ENCODE data around the gene DNAH17. TPM values are rescaled to one million over a fixed set of nuclear protein-coding genes. Genes with fewer than 3 reads are reported as not detected.

DNAH17 gene
- total and polyA plus RNA-seq, 4 donors, result 0.61 to 4.8 (median 2.7) TPM

DNA sequence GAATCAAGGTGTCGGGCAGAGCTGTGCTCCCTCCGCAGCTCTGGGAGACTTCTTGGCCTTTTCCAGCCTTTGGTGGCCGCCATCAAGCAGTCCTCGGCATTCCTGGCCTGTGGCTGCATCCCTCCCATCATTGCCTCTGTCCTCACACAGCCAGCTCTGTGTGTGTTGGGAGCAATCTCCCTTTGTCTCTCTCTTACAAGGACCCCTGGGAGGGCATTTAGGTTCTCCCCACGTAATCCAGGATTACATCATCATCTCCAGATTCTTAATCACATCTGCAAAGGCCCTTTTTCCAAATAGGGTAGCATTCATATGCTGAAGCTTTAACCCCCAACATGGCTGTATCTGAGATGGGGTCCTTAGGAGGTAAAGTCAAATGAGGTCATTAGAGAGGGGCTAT, 4.1 kb upstream of the DNAH17 start:
- no peak for DNase-seq (ENCODE audit: low read depth in 4 of 6, low spot score in 6 of 6)
- Histone ChIP-seq H3K36me3 (ENCODE audit: control insufficient read depth, insufficient read depth, low read length) (no peaks in the 10 kb centered on the region), H3K9me3 (ENCODE audit: control insufficient read depth, insufficient read depth, low read length) (no peaks in the 10 kb centered on the region), H3K27ac (ENCODE audit: low read depth, low read length) (no peak overlapping the region), H3K27me3 (ENCODE audit: control insufficient read depth, insufficient read depth, low read length) (no peaks in the 10 kb centered on the region), H3K4me3 (ENCODE audit: low read depth, low read length) (no peak overlapping the region), H3K4me1 (ENCODE audit: control insufficient read depth, insufficient read depth, low read length) (no peaks in the 10 kb centered on the region)
- WGBS (ENCODE audit: insufficient coverage), result 100% methylated on average over 2 of the region's 5 CpGs

DNA sequence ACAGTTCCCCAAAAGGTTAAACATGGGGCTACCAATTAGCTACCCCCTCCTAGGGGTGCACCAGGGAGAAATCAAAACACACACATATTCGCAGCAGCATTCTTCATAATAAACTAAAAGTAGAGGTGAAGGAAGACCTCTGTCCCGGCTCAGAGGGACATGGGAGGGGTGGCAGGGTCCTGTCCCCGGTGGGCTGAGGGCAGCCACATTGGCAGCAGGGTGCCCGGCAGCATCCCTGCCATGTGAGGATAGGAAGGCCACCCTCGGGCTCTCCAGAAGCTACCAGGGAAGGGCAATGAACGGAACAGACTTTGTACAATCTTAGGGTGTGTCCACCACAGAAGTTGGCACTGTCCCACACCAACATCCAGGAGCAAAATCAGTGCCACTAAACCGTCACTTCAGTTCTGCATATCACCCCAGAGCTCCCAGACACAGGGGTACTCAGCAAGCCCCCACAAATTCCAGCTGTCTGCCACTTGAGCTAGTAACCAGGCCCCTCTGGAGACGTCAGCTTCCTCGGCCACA, 3.1 kb upstream of the DNAH17 start:
- H3K9me3 ChIP-seq (ENCODE audit: control insufficient read depth, insufficient read depth, low read length), result no peaks in the 10 kb centered on the region
- H3K36me3 ChIP-seq (ENCODE audit: control insufficient read depth, insufficient read depth, low read length), result no peaks in the 10 kb centered on the region
- H3K4me1 ChIP-seq (ENCODE audit: control insufficient read depth, insufficient read depth, low read length), result no peaks in the 10 kb centered on the region
- WGBS (ENCODE audit: insufficient coverage), result 92% methylated on average over 8 of the region's 9 CpGs
- H3K27ac ChIP-seq (ENCODE audit: low read depth, low read length), result no peak overlapping the region
- H3K27me3 ChIP-seq (ENCODE audit: control insufficient read depth, insufficient read depth, low read length), result no peaks in the 10 kb centered on the region
- no peak for DNase-seq (ENCODE audit: low read depth in 4 of 6, low spot score in 6 of 6)
- H3K4me3 ChIP-seq (ENCODE audit: low read depth, low read length), result no peak overlapping the region

DNA sequence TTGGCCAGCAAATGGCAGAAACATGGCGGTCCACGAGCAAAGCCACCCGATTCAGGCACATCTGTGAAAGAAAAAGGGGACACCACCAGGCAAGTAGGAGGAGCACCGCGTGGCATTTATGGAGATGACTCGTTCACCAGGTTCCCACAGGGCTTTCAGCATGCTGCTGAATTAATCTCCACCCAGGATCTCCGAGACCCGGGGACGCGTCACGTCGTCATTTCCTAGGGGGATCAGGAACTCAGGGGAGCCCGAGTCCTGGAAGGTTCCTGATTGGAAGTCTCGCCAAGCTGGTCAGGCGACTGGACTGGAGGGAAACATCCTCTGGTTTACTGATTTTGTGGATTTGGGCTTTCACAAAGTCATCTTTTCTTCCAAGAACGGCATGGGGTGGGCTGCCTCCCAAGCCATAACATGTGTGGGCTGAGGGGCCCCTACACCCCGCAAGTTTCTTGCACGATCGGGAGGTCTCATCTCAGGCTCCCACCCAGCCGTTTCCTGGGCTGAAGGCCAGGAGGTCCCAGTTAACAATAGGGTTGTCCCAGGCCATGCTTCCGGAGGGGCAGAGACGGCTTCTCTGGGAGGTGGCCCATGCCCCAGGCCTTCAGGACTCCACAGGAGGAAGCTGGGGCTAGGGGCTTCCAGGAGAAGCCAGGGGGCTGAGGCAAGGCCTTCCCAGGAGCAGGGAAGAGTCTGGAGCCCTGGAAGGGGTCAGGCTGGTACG, 645 bp downstream of the DNAH17 start:
- Histone ChIP-seq H3K27ac (ENCODE audit: low read depth, low read length) (no peak overlapping the region), H3K36me3 (ENCODE audit: control insufficient read depth, insufficient read depth, low read length) (no peaks in the 10 kb centered on the region), H3K9me3 (ENCODE audit: control insufficient read depth, insufficient read depth, low read length) (no peaks in the 10 kb centered on the region), H3K4me3 (ENCODE audit: low read depth, low read length) (no peak overlapping the region), H3K27me3 (ENCODE audit: control insufficient read depth, insufficient read depth, low read length) (no peaks in the 10 kb centered on the region), H3K4me1 (ENCODE audit: control insufficient read depth, insufficient read depth, low read length) (no peaks in the 10 kb centered on the region)
- DNase-seq (ENCODE audit: low read depth in 4 of 6, low spot score in 6 of 6), result no peak
- WGBS (ENCODE audit: insufficient coverage), result 79% methylated on average over 23 of the region's 23 CpGs

DNA sequence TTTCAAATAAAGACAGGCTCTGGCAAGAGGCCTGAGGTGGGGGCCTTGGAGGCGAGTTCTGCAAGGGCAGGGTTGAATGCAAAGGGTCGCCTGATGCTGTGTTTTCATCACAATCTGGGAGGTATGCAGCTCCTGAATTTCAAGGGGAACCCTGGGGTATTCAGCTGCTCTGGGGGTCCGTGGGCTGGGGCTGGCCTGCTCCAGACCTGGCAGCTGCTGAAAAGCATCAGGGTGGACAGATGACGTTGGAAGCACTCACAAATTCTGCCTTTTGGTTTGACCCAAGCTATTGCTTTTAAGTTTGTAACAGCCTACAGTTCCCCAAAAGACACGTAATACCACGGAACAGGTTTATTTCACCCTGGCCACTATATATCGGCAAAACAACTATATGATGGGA, 1.3 kb downstream of the DNAH17 start:
- Histone ChIP-seq H3K27ac (ENCODE audit: low read depth, low read length) (no peak overlapping the region), H3K4me1 (ENCODE audit: control insufficient read depth, insufficient read depth, low read length) (no peaks in the 10 kb centered on the region), H3K27me3 (ENCODE audit: control insufficient read depth, insufficient read depth, low read length) (no peaks in the 10 kb centered on the region), H3K36me3 (ENCODE audit: control insufficient read depth, insufficient read depth, low read length) (no peaks in the 10 kb centered on the region), H3K9me3 (ENCODE audit: control insufficient read depth, insufficient read depth, low read length) (no peaks in the 10 kb centered on the region), H3K4me3 (ENCODE audit: low read depth, low read length) (no peak overlapping the region)
- no peak for DNase-seq (ENCODE audit: low read depth in 4 of 6, low spot score in 6 of 6)
- 71% methylated on average over 4 of the region's 7 CpGs for WGBS (ENCODE audit: insufficient coverage)

GRCh38 chr17:78575340-78575739, 1.9 kb downstream of the DNAH17 start:
- no peaks in the 10 kb centered on the region for H3K36me3 ChIP-seq (ENCODE audit: control insufficient read depth, insufficient read depth, low read length)
- no peak overlapping the region for H3K27ac ChIP-seq (ENCODE audit: low read depth, low read length)
- no peaks in the 10 kb centered on the region for H3K4me1 ChIP-seq (ENCODE audit: control insufficient read depth, insufficient read depth, low read length)
- H3K9me3 ChIP-seq (ENCODE audit: control insufficient read depth, insufficient read depth, low read length), result no peaks in the 10 kb centered on the region
- no peak for DNase-seq (ENCODE audit: low read depth in 4 of 6, low spot score in 6 of 6)
- no peak overlapping the region for H3K4me3 ChIP-seq (ENCODE audit: low read depth, low read length)
- 64% methylated on average over 9 of the region's 12 CpGs for WGBS (ENCODE audit: insufficient coverage)
- no peaks in the 10 kb centered on the region for H3K27me3 ChIP-seq (ENCODE audit: control insufficient read depth, insufficient read depth, low read length)

DNA sequence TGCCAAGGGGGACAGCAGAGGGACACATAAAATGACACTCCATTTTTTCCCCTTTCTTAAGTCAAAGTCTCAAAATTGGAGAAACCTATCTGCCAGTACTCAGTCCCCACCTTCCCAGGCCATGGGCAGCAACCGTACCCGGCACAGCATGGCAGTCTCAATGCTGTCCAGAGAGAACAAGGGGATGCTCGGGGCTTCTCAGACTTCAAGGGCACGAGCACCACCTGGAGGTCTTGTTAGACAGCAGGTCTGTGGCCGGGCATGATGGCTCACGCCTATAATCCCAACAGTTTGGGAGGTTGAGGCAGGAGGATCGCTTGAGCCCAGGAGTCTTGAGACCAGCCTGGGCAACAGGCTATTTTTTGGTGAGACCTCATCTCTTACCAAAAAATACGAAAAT, 3.2 kb downstream of the DNAH17 start:
- Histone ChIP-seq H3K4me3 (ENCODE audit: low read depth, low read length) (no peak overlapping the region), H3K9me3 (ENCODE audit: control insufficient read depth, insufficient read depth, low read length) (no peaks in the 10 kb centered on the region), H3K36me3 (ENCODE audit: control insufficient read depth, insufficient read depth, low read length) (no peaks in the 10 kb centered on the region), H3K27me3 (ENCODE audit: control insufficient read depth, insufficient read depth, low read length) (no peaks in the 10 kb centered on the region), H3K27ac (ENCODE audit: low read depth, low read length) (no peak overlapping the region), H3K4me1 (ENCODE audit: control insufficient read depth, insufficient read depth, low read length) (no peaks in the 10 kb centered on the region)
- no peak for DNase-seq (ENCODE audit: low read depth in 4 of 6, low spot score in 6 of 6)
- 95% methylated on average over 5 of the region's 8 CpGs for WGBS (ENCODE audit: insufficient coverage)

GRCh38 chr17:78572239-78573205, 4.7 kb downstream of the DNAH17 start:
- Histone ChIP-seq H3K27ac (ENCODE audit: low read depth, low read length) (no peak overlapping the region), H3K36me3 (ENCODE audit: control insufficient read depth, insufficient read depth, low read length) (no peaks in the 10 kb centered on the region), H3K9me3 (ENCODE audit: control insufficient read depth, insufficient read depth, low read length) (no peaks in the 10 kb centered on the region), H3K27me3 (ENCODE audit: control insufficient read depth, insufficient read depth, low read length) (no peaks in the 10 kb centered on the region), H3K4me3 (ENCODE audit: low read depth, low read length) (no peak overlapping the region), H3K4me1 (ENCODE audit: control insufficient read depth, insufficient read depth, low read length) (no peaks in the 10 kb centered on the region)
- WGBS (ENCODE audit: insufficient coverage), result 72% methylated on average over 15 of the region's 20 CpGs
- no peak for DNase-seq (ENCODE audit: low read depth in 4 of 6, low spot score in 6 of 6)

DNA sequence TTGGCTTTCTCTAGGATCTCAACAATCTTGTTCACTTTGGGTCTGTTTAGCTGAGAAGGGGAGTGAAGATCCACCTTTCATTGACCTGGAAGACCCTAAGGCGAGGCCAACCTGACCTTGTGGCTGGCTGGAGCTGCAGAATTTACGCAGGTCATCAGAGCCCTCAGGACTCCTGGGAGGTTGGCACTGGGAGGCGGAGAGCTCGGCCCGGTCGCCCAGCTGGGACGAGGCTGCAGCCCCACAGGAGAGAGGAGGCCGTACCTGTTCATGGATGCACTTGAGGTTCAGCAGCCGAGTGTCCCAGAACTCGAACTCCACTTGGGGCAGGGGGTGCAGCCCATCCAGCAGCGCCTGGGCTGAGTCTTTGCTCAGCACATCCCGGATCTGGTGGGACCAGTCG, 5.9 kb downstream of the DNAH17 start:
- Histone ChIP-seq H3K36me3 (ENCODE audit: control insufficient read depth, insufficient read depth, low read length) (no peaks in the 10 kb centered on the region), H3K27me3 (ENCODE audit: control insufficient read depth, insufficient read depth, low read length) (no peaks in the 10 kb centered on the region), H3K4me1 (ENCODE audit: control insufficient read depth, insufficient read depth, low read length) (no peaks in the 10 kb centered on the region), H3K9me3 (ENCODE audit: control insufficient read depth, insufficient read depth, low read length) (no peaks in the 10 kb centered on the region), H3K27ac (ENCODE audit: low read depth, low read length) (no peak overlapping the region), H3K4me3 (ENCODE audit: low read depth, low read length) (no peak overlapping the region)
- DNase-seq (ENCODE audit: low read depth in 4 of 6, low spot score in 6 of 6), result no peak
- 96% methylated on average over 12 of the region's 13 CpGs for WGBS (ENCODE audit: insufficient coverage)

DNA sequence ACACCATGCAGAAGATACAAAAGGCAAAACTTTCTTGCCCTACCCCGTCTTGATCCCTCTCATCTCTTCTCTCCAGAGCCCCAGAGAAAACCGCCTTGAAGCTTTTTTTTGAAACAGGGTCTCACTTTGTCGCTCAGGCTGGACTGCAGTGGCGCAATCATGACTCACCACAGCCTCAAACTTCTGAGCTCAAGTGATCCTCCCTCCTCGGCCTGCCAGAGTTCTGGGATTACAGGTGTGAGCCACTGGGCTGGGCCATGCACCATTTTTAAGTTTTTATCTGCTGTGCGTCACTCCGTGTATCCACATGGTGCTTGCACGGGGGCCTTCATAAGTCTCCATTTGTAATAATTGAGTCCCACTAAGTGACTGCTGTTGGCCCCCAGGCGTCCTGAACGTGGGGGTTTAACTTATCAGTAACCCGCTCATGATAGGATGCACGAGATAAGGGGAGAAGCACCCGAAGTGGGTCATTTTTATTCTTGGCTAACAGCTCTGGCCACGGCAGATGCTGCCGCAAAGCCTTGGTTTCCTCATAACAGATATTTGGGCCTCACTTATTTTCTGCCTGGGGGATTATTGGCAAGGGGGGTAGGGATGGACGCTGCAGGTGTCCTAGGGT, 8.6 kb downstream of the DNAH17 start:
- H3K9me3 ChIP-seq (ENCODE audit: control insufficient read depth, insufficient read depth, low read length), result no peaks in the 10 kb centered on the region
- no peaks in the 10 kb centered on the region for H3K27me3 ChIP-seq (ENCODE audit: control insufficient read depth, insufficient read depth, low read length)
- DNase-seq (ENCODE audit: low read depth in 4 of 6, low spot score in 6 of 6), result no peak
- 89% methylated on average over 16 of the region's 16 CpGs for WGBS (ENCODE audit: insufficient coverage)
- H3K27ac ChIP-seq (ENCODE audit: low read depth, low read length), result no peak overlapping the region
- no peaks in the 10 kb centered on the region for H3K36me3 ChIP-seq (ENCODE audit: control insufficient read depth, insufficient read depth, low read length)
- H3K4me1 ChIP-seq (ENCODE audit: control insufficient read depth, insufficient read depth, low read length), result no peaks in the 10 kb centered on the region
- H3K4me3 ChIP-seq (ENCODE audit: low read depth, low read length), result no peak overlapping the region

Measured in spinal cord (tissue), 10 donors.